ENCODE data around the gene CRISPLD2.
A peak's percentile ranks its signal among the peaks of the same experiment; 100 is the strongest.

The CRISPLD2 gene

GRCh38 chr16:84889066-84889465 is 69.3 kb downstream of the CRISPLD2 start:
- Histone ChIP-seq H3K4me3 (ENCODE audit: low read depth in 1 of 2, low read length in 1 of 2) (no peak overlapping the region), H3K4me1 (ENCODE audit: control insufficient read depth in 1 of 2, insufficient read depth in 1 of 2, low read depth in 1 of 2, low read length in 1 of 2) (peaks cover 35 to 44% of the 10 kb centered on the region in 2 experiments), H3K27ac (peak overlapping the region; percentile 5), H3K27me3 (no peaks in the 10 kb centered on the region), H3K36me3 (peaks cover 90% of the 10 kb centered on the region), H3K9me3 (no peaks in the 10 kb centered on the region)
- TF ChIP-seq CTCF (IDR thresholded peaks at IDR 0.05) = no peak

- Histone ChIP-seq H3K27me3 (no peaks in the 10 kb centered on the region), H3K36me3 (peaks cover 76% of the 10 kb centered on the region), H3K4me3 (ENCODE audit: low read depth in 1 of 2, low read length in 1 of 2) (no peak overlapping the region), H3K9me3 (no peaks in the 10 kb centered on the region), H3K4me1 (ENCODE audit: control insufficient read depth in 1 of 2, insufficient read depth in 1 of 2, low read depth in 1 of 2, low read length in 1 of 2) (peaks cover 40 to 44% of the 10 kb centered on the region in 2 experiments), H3K27ac (peak overlapping the region; percentile 97)
- TF ChIP-seq CTCF (IDR thresholded peaks at IDR 0.05) = no peak
These were observed 70.6 kb downstream of the CRISPLD2 start for GRCh38 chr16:84890427-84890826.

GRCh38 chr16:84891149-84891795 is 71.5 kb downstream of the CRISPLD2 start:
- H3K4me1 ChIP-seq (ENCODE audit: control insufficient read depth in 1 of 2, insufficient read depth in 1 of 2, low read depth in 1 of 2, low read length in 1 of 2) = peaks cover 46 to 53% of the 10 kb centered on the region in 2 experiments
- peak overlapping the region; percentile 97 for H3K27ac ChIP-seq
- no peak overlapping the region for H3K4me3 ChIP-seq (ENCODE audit: low read depth in 1 of 2, low read length in 1 of 2)
- no peaks in the 10 kb centered on the region for H3K9me3 ChIP-seq
- H3K36me3 ChIP-seq = peaks cover 70% of the 10 kb centered on the region
- no peak for TF ChIP-seq CTCF (IDR thresholded peaks at IDR 0.05)
- H3K27me3 ChIP-seq = no peaks in the 10 kb centered on the region

- Histone ChIP-seq H3K9me3 (no peaks in the 10 kb centered on the region), H3K4me1 (ENCODE audit: control insufficient read depth in 1 of 2, insufficient read depth in 1 of 2, low read depth in 1 of 2, low read length in 1 of 2) (peaks cover 54 to 59% of the 10 kb centered on the region in 2 experiments), H3K27me3 (no peaks in the 10 kb centered on the region), H3K27ac (peak overlapping the region; percentile 97), H3K36me3 (peaks cover 66% of the 10 kb centered on the region), H3K4me3 (ENCODE audit: low read depth in 1 of 2, low read length in 1 of 2) (no peak overlapping the region)
- no peak for TF ChIP-seq CTCF (IDR thresholded peaks at IDR 0.05)
These were observed 72.3 kb downstream of the CRISPLD2 start for GRCh38 chr16:84892097-84892496.

- Histone ChIP-seq H3K36me3 (peaks cover 52% of the 10 kb centered on the region), H3K27me3 (no peaks in the 10 kb centered on the region), H3K9me3 (no peaks in the 10 kb centered on the region), H3K4me3 (ENCODE audit: low read depth in 1 of 2, low read length in 1 of 2) (peak overlapping the region; percentile 7 to 42), H3K27ac (peak overlapping the region; percentile 97), H3K4me1 (ENCODE audit: control insufficient read depth in 1 of 2, insufficient read depth in 1 of 2, low read depth in 1 of 2, low read length in 1 of 2) (peaks cover 66 to 68% of the 10 kb centered on the region in 2 experiments)
- no peak for TF ChIP-seq CTCF (IDR thresholded peaks at IDR 0.05)
These were observed 73.7 kb downstream of the CRISPLD2 start for GRCh38 chr16:84893467-84893848.

All from neutrophil (primary cell).